WERI-Rb-1 (cell line): ENCODE results near the gene CRADD.
"Not testable (repeated sequence)": the region's sequence is repeated elsewhere in the genome, so short reads cannot be mapped to it uniquely, and the experiment has no call there.

ENCODE experiments used
- DNase-seq: peaks from one replicate; pipeline ENCODE4 v3.0.0-alpha.2; 2020
- H3K27ac ChIP-seq: fragments of 250-450 bp; sonication (Bioruptor Pico); 2 replicates; pipeline ENCODE4 v1.5.1; 2020; ENCODE audit warnings: mild to moderate bottlenecking, moderate library complexity
- H3K27me3 ChIP-seq: fragments of 250-450 bp; sonication (Bioruptor Pico); 2 replicates; pipeline ENCODE4 v1.5.1; 2021; ENCODE audit warnings: mild to moderate bottlenecking, low read depth, moderate library complexity; ENCODE audit not compliant: insufficient read depth, severe bottlenecking
- H3K36me3 ChIP-seq: fragments of 250-450 bp; sonication (Bioruptor Pico); 2 replicates; pipeline ENCODE4 v1.5.1; 2020; ENCODE audit warnings: mild to moderate bottlenecking, moderate library complexity
- H3K4me3 ChIP-seq: 2 replicates; pipeline ENCODE4 v1.5.1; 2011; ENCODE audit warnings: low read depth, mild to moderate bottlenecking, control low read depth, low read length
- H3K9me3 ChIP-seq: fragments of 250-450 bp; sonication (Bioruptor Pico); 2 replicates; pipeline ENCODE4 v1.5.1; 2021; ENCODE audit warnings: mild to moderate bottlenecking, moderate library complexity; ENCODE audit not compliant: severe bottlenecking
- TF ChIP-seq, protein P1 (sequence below): IDR thresholded peaks from 2 replicates; pipeline ENCODE4 v1.5.1; 2011; ENCODE audit warnings: low read depth, mild to moderate bottlenecking, control low read depth, inconsistent platforms, low read length

Gene CRADD

DNA sequence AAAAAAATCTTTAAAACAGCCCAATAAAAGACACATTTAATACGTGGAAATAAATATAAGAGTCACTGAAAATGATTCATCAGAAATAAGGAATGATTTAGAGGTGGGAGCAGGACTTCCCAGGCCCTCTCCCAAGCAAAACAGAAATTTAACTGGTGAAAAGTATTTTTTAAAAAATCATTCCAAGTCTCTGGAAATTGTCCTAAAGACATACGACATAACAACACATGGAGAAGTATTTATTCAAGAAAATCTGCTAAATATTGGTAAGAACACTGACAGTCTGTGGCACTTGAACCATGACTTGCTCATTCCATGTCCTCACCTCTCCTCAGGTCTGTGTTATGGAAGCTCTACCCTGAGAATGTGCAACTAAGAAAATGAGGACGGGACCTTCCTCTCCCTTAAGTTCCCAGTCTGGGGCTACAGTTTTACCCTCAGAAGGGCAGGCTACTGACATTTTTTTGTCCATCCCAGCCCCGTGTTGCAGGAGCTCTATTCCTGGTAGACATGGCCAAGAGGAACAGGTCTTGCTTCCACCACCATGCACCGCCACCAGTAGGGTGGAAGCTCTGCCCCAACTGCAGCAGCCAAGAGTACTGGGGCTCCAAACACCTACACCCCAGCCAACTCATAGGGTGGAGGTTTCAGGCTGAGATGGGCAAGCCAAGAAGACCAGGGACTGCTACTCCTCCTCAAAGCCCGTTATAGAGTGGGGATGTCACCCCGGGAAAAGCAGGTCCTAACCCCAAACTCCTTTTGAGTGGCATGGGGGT lies 193.0 kb downstream of the CRADD start:
- Histone ChIP-seq H3K27me3 (no peaks in the 10 kb centered on the region), H3K4me3 (no peak overlapping the region), H3K27ac (no peak overlapping the region), H3K9me3 (peaks cover 13% of the 10 kb centered on the region), H3K36me3 (no peaks in the 10 kb centered on the region)
- DNase-seq: no peak
- TF ChIP-seq, protein P1, sequence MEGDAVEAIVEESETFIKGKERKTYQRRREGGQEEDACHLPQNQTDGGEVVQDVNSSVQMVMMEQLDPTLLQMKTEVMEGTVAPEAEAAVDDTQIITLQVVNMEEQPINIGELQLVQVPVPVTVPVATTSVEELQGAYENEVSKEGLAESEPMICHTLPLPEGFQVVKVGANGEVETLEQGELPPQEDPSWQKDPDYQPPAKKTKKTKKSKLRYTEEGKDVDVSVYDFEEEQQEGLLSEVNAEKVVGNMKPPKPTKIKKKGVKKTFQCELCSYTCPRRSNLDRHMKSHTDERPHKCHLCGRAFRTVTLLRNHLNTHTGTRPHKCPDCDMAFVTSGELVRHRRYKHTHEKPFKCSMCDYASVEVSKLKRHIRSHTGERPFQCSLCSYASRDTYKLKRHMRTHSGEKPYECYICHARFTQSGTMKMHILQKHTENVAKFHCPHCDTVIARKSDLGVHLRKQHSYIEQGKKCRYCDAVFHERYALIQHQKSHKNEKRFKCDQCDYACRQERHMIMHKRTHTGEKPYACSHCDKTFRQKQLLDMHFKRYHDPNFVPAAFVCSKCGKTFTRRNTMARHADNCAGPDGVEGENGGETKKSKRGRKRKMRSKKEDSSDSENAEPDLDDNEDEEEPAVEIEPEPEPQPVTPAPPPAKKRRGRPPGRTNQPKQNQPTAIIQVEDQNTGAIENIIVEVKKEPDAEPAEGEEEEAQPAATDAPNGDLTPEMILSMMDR: no peak

DNA sequence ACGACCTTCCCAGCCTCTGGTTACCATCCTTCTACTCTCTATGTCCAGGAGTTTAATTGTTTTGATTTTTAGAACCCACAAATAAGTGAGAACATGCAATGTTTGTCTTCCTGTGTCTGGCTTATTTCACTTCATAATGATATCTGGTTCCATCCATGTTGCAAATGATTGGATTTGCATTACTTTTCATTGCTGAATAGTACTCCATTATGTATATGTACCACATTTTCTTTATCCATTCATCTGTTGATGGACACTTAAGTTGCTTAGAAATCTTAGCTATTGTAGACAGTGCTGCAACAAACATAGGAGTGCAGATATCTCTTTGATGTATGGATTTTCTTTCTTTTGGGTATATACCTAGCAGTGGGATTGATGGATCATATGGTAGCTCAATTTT lies 194.4 kb downstream of the CRADD start:
- not testable (repeated sequence) for H3K27ac ChIP-seq, H3K9me3 ChIP-seq, H3K27me3 ChIP-seq, H3K4me3 ChIP-seq, DNase-seq, H3K36me3 ChIP-seq

DNA sequence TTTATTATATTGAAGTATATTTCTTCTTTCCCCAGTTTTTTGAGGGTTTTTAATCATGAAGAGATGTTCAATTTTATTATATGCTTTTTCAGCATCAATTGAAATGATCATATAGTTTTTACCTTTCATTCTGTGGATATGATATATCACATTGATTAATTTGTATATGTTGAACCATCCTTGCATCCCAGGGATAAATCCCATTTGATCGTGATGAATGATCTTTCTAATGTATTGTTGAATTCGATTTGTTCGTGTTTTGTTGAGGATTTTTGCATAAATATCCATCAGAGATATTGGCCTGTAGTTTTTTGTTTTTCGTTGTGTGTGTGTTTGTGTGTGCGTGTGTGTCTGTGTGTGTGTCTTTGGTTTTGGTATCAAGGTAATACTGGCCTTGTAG lies 196.4 kb downstream of the CRADD start:
- no peaks in the 10 kb centered on the region for H3K36me3 ChIP-seq
- TF ChIP-seq, protein P1: no peak
- H3K27ac ChIP-seq: no peak overlapping the region
- DNase-seq: no peak
- H3K27me3 ChIP-seq: no peaks in the 10 kb centered on the region
- H3K4me3 ChIP-seq: no peak overlapping the region
- peaks cover 5% of the 10 kb centered on the region for H3K9me3 ChIP-seq

DNA sequence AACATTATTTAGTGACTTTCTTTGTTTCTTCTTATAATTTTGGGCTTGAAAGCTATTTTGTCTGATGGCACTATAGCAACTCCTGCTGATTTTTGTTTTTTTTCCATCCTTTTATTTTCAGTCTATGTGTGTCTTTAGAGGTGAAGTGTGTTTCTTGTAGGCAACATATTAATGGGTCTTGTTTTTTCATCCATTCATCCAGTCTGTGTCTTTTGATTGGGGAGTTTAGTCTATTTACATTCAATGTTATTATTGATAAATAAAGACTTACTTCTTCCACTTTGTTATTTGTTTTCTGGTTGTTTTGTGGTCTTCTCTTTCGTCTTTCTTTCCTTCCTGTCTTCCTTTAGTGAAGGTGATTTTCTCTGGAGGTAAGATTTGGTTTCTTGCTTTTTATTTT lies 198.0 kb downstream of the CRADD start:
- H3K27ac ChIP-seq: no peak overlapping the region
- no peaks in the 10 kb centered on the region for H3K27me3 ChIP-seq
- H3K9me3 ChIP-seq: peaks cover 5% of the 10 kb centered on the region
- H3K36me3 ChIP-seq: no peaks in the 10 kb centered on the region
- no peak for DNase-seq
- TF ChIP-seq, protein P1: no peak
- no peak overlapping the region for H3K4me3 ChIP-seq

DNA sequence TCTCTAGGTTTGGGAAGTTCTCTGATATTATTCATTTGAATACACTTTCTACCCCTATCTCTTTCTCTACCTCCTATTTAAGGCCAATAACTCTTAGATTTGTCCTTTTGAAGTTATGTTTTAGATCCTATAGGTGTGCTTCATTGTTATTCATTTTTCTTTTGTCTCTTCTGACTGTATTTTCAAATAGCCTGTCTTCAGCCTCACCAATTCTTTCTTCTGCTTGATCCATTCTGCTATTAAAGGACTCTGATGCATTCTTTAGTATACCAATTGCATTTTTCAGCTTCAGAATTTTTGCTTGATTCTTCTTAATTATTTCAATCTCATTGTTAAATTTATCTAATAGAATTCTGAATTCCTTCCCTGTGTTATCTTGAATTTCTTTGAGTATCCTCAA lies 199.2 kb downstream of the CRADD start:
- H3K27ac ChIP-seq: no peak overlapping the region
- peaks cover 5% of the 10 kb centered on the region for H3K9me3 ChIP-seq
- H3K36me3 ChIP-seq: no peaks in the 10 kb centered on the region
- no peaks in the 10 kb centered on the region for H3K27me3 ChIP-seq
- DNase-seq: no peak
- TF ChIP-seq, protein P1: no peak
- no peak overlapping the region for H3K4me3 ChIP-seq

DNA sequence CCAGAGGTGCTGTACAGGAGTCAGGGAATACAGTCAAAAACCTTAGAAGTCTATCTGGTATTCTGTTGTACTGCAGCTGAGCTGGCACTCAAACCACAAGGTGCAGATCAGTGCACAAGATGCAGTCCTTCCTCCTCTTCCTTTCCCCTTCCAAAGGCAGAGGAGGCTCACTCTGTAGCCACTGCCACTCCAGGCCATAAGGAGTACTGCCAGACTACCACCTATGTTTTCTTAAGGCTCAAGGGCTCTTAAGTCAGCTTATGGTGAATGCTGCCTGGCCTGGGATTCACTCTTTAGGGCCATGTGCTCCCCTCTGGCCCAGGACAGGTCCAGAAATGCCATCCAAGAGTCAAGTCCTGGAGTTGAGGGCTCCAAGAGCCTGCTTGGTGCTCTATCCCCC lies 200.3 kb downstream of the CRADD start:
- no peak overlapping the region for H3K4me3 ChIP-seq
- peaks cover 2% of the 10 kb centered on the region for H3K9me3 ChIP-seq
- H3K36me3 ChIP-seq: no peaks in the 10 kb centered on the region
- TF ChIP-seq, protein P1: peak; percentile 22; the same call in 1 of the 2 replicates
- H3K27ac ChIP-seq: no peak overlapping the region
- no peaks in the 10 kb centered on the region for H3K27me3 ChIP-seq
- no peak for DNase-seq
